ENCODE measurements around the gene PEAK1.

DNA sequence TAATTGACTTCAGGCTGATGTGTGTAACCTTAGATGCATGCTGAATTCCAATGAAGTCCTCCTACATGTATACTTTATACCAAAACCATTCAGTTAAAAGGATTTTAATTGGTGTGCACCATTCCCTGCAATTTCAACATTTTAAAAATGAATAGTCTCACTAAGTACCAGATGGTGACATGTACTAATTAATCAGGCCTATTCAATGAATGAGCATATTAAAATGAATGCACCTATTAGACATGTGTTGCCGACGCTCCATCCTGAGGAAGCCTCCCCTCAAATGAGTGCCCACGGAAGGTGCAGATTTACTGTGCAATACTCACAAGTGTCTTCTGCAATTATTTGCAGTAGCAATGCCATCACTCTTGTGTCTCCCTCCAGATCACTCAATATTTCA lies 224.3 kb downstream of the PEAK1 start:
- no peak for TF ChIP-seq EP300 (IDR thresholded peaks at IDR 0.05)
- TF ChIP-seq MAX (IDR thresholded peaks at IDR 0.05): no peak

Data from A549 (cell line).